ENCODE results near the gene FN1.
"Not testable (repeated sequence)": the region's sequence is repeated elsewhere in the genome, so short reads cannot be mapped to it uniquely, and the experiment has no call there.

DNA sequence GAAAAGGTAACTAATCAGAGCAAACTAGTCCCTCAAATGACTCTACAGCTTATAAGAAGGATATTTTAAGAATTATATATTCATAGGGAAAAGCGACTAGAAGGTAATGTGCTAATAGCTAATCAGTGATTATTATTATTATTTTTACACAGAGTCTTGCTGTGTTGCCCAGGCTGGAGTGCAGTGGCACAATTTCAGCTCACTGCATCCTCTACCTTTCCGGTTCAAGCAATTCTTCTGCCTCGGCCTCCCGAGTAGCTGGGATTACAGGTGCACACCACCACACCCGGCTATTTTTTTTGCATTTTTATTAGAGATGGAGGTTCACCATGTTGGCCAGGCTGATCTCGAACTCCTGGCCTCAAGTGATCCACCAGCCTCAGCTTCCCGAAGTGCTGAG lies 27.4 kb downstream of the FN1 start:
- TF ChIP-seq, protein P1, sequence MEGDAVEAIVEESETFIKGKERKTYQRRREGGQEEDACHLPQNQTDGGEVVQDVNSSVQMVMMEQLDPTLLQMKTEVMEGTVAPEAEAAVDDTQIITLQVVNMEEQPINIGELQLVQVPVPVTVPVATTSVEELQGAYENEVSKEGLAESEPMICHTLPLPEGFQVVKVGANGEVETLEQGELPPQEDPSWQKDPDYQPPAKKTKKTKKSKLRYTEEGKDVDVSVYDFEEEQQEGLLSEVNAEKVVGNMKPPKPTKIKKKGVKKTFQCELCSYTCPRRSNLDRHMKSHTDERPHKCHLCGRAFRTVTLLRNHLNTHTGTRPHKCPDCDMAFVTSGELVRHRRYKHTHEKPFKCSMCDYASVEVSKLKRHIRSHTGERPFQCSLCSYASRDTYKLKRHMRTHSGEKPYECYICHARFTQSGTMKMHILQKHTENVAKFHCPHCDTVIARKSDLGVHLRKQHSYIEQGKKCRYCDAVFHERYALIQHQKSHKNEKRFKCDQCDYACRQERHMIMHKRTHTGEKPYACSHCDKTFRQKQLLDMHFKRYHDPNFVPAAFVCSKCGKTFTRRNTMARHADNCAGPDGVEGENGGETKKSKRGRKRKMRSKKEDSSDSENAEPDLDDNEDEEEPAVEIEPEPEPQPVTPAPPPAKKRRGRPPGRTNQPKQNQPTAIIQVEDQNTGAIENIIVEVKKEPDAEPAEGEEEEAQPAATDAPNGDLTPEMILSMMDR (IDR thresholded peaks at IDR 0.05): not testable (repeated sequence)
- TF ChIP-seq POLR2A (IDR thresholded peaks at IDR 0.05): not testable (repeated sequence)
